ENCODE measurements around the gene CFAP46.
"Not testable (repeated sequence)": the region's sequence is repeated elsewhere in the genome, so short reads cannot be mapped to it uniquely, and the experiment has no call there.

DNA sequence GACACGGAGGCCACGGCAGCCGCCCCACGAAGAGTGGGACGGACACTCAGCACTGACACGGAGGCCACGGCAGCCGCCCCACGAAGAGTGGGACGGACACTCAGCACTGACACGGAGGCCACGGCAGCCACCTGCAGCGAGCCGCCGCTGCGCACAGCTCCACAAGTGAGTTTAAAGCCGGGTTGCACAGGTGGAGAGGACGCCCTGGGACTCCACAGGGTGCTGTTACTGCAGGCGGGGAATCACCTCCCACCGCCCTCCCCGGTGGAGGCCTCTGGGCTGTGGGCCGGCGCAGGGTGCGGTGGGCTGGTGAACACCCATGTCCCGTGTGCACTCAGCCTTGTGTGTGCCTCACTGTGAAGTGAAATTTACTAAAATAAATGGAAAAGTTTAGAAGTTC lies 169.6 kb downstream of the CFAP46 start:
- TF ChIP-seq, protein P1, sequence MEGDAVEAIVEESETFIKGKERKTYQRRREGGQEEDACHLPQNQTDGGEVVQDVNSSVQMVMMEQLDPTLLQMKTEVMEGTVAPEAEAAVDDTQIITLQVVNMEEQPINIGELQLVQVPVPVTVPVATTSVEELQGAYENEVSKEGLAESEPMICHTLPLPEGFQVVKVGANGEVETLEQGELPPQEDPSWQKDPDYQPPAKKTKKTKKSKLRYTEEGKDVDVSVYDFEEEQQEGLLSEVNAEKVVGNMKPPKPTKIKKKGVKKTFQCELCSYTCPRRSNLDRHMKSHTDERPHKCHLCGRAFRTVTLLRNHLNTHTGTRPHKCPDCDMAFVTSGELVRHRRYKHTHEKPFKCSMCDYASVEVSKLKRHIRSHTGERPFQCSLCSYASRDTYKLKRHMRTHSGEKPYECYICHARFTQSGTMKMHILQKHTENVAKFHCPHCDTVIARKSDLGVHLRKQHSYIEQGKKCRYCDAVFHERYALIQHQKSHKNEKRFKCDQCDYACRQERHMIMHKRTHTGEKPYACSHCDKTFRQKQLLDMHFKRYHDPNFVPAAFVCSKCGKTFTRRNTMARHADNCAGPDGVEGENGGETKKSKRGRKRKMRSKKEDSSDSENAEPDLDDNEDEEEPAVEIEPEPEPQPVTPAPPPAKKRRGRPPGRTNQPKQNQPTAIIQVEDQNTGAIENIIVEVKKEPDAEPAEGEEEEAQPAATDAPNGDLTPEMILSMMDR (IDR thresholded peaks at IDR 0.05; ENCODE audit: borderline replicate concordance, extremely low read depth, low read length, poor library complexity, severe bottlenecking): not testable (repeated sequence)
- TF ChIP-seq EZH2 (IDR thresholded peaks at IDR 0.05; ENCODE audit: borderline replicate concordance, low read depth, low read length, severe bottlenecking): not testable (repeated sequence)
